Smooth muscle cell (in vitro differentiated cells): Measurements from ENCODE around the gene HSPA9. TPM values are rescaled to one million over a fixed set of nuclear protein-coding genes. Genes with fewer than 3 reads are reported as not detected.

Source experiments
- DNase-seq: peaks from one replicate; lab custom pipeline; 2025; ENCODE audit not compliant: unreplicated experiment; lab: John Stamatoyannopoulos, UW
- H2AFZ ChIP-seq: fragments of 200-600 bp; sonication (generic); 2 replicates; pipeline ENCODE4 v1.6.0; 2016; ENCODE audit warnings: antibody characterized with exemption, low read depth, mild to moderate bottlenecking
- H3F3A ChIP-seq: fragments of 200-600 bp; sonication (generic); 2 replicates; pipeline ENCODE4 v1.6.0; 2017; ENCODE audit warnings: antibody characterized with exemption, low read depth
- H3K27ac ChIP-seq: fragments of 200-600 bp; sonication (generic); 2 replicates; pipeline ENCODE4 v1.5.1; 2016; ENCODE audit warnings: low read depth, mild to moderate bottlenecking
- H3K27me3 ChIP-seq: fragments of 200-600 bp; sonication (generic); 2 replicates; pipeline ENCODE4 v1.6.1; 2016; ENCODE audit warnings: low read depth, mild to moderate bottlenecking
- H3K36me3 ChIP-seq: fragments of 200-600 bp; sonication (generic); 2 replicates; pipeline ENCODE4 v1.5.1; 2016; ENCODE audit warnings: low read depth
- H3K4me1 ChIP-seq: fragments of 200-600 bp; sonication (generic); 2 replicates; pipeline ENCODE4 v1.5.1; 2016; ENCODE audit warnings: low read depth
- H3K4me2 ChIP-seq: fragments of 200-600 bp; sonication (generic); 2 replicates; pipeline ENCODE4 v1.6.0; 2016; ENCODE audit warnings: mild to moderate bottlenecking
- H3K4me3 ChIP-seq: fragments of 200-600 bp; sonication (generic); 2 replicates; pipeline ENCODE4 v1.5.1; 2016; ENCODE audit warnings: mild to moderate bottlenecking
- H3K79me2 ChIP-seq: fragments of 200-600 bp; sonication (generic); 2 replicates; pipeline ENCODE4 v1.6.0; 2016; ENCODE audit warnings: low read depth, mild to moderate bottlenecking
- H3K9ac ChIP-seq: fragments of 200-600 bp; sonication (generic); 2 replicates; pipeline ENCODE4 v1.6.0; 2016; ENCODE audit warnings: low read depth
- H3K9me3 ChIP-seq: fragments of 200-600 bp; sonication (generic); replicated peaks from 2 replicates; pipeline ENCODE4 v1.5.1; 2016; ENCODE audit warnings: low read depth
- H4K20me1 ChIP-seq: fragments of 200-600 bp; sonication (generic); 2 replicates; pipeline ENCODE4 v1.6.0; 2016; ENCODE audit warnings: low read depth
- CTCF ChIP-seq: fragments of 200-600 bp; sonication (generic); IDR thresholded peaks from 2 replicates; pipeline ENCODE4 v1.5.1; 2017; ENCODE audit warnings: borderline replicate concordance, mild to moderate bottlenecking, antibody characterized with exemption; ENCODE audit not compliant: insufficient read depth, poor library complexity, severe bottlenecking
- WGBS: methylation state at CpG from one replicate; pipeline ENCODE4 v1.1.7; 2016; ENCODE audit warnings: low lambda C conversion rate; 5-methylcytosine and 5-hydroxymethylcytosine counted together
- polyA plus RNA-seq: library from polyadenylated mRNA; unstranded; fragments of >200 nt; fragmentation: Nextera tagmentation; extraction: Ambion mirVana; gene quantifications from 2 replicates; pipeline ENCODE4 v1.2.1, GENCODE V29; 2016
- total RNA-seq: library from RNA; depleted of rRNA; stranded (reverse); fragments of >200 nt; gene quantifications from 2 replicates; pipeline ENCODE4 v1.2.3, GENCODE V29; 2014

Gene HSPA9
- total and polyA plus RNA-seq, 2 experiments from 2014 or later: 136 to 263 TPM

GRCh38 chr5:138529812-138530211 lies 45.4 kb downstream of the HSPA9 start:
- Histone ChIP-seq H3K36me3 (no peaks in the 10 kb centered on the region), H3F3A (peaks cover 3% of the 10 kb centered on the region), H2AFZ (no peak overlapping the region), H3K27ac (no peak overlapping the region), H3K4me3 (no peak overlapping the region), H3K27me3 (no peaks in the 10 kb centered on the region), H4K20me1 (peaks cover 100% of the 10 kb centered on the region), H3K9me3 (no peaks in the 10 kb centered on the region), H3K9ac (no peak overlapping the region), H3K4me1 (no peaks in the 10 kb centered on the region), H3K4me2 (no peak overlapping the region), H3K79me2 (peaks cover 99% of the 10 kb centered on the region)
- DNase-seq: no peak
- TF ChIP-seq CTCF: no peak
- WGBS: 94% methylated on average over 8 of the region's 8 CpGs

- no peaks in the 10 kb centered on the region for H3K4me1 ChIP-seq
- H3F3A ChIP-seq: peaks cover 3% of the 10 kb centered on the region
- no peak overlapping the region for H2AFZ ChIP-seq
- H3K27me3 ChIP-seq: no peaks in the 10 kb centered on the region
- no peak for DNase-seq
- H3K9me3 ChIP-seq: no peaks in the 10 kb centered on the region
- peaks cover 100% of the 10 kb centered on the region for H4K20me1 ChIP-seq
- H3K4me3 ChIP-seq: no peak overlapping the region
- 80% methylated on average over 7 of the region's 7 CpGs for WGBS
- no peak overlapping the region for H3K27ac ChIP-seq
- peaks cover 99% of the 10 kb centered on the region for H3K79me2 ChIP-seq
- no peak overlapping the region for H3K4me2 ChIP-seq
- H3K9ac ChIP-seq: no peak overlapping the region
- TF ChIP-seq CTCF: no peak
- H3K36me3 ChIP-seq: no peaks in the 10 kb centered on the region
Measured at GRCh38 chr5:138528744-138529469, 46.3 kb downstream of the HSPA9 start.

GRCh38 chr5:138528208-138528607 lies 47.0 kb downstream of the HSPA9 start:
- Histone ChIP-seq H3K9ac (no peak overlapping the region), H3K27ac (peak overlapping the region; percentile 18), H3F3A (peaks cover 3% of the 10 kb centered on the region), H4K20me1 (peaks cover 100% of the 10 kb centered on the region), H3K4me2 (no peak overlapping the region), H2AFZ (no peak overlapping the region), H3K79me2 (peaks cover 99% of the 10 kb centered on the region), H3K4me1 (no peaks in the 10 kb centered on the region), H3K9me3 (no peaks in the 10 kb centered on the region), H3K36me3 (no peaks in the 10 kb centered on the region), H3K4me3 (no peak overlapping the region), H3K27me3 (no peaks in the 10 kb centered on the region)
- 52% methylated on average over 1 of the region's 1 CpG for WGBS
- no peak for TF ChIP-seq CTCF
- DNase-seq: no peak

- H2AFZ ChIP-seq: no peak overlapping the region
- H4K20me1 ChIP-seq: peaks cover 100% of the 10 kb centered on the region
- H3F3A ChIP-seq: peaks cover 3% of the 10 kb centered on the region
- WGBS: 100% methylated on average over 1 of the region's 1 CpG
- peaks cover 99% of the 10 kb centered on the region for H3K79me2 ChIP-seq
- no peaks in the 10 kb centered on the region for H3K36me3 ChIP-seq
- no peak for DNase-seq
- no peaks in the 10 kb centered on the region for H3K4me1 ChIP-seq
- H3K4me2 ChIP-seq: no peak overlapping the region
- no peak overlapping the region for H3K27ac ChIP-seq
- H3K27me3 ChIP-seq: no peaks in the 10 kb centered on the region
- no peak overlapping the region for H3K4me3 ChIP-seq
- no peaks in the 10 kb centered on the region for H3K9me3 ChIP-seq
- no peak for TF ChIP-seq CTCF
- no peak overlapping the region for H3K9ac ChIP-seq
Measured at GRCh38 chr5:138527170-138527569, 48.0 kb downstream of the HSPA9 start.
